Sigmoid colon (tissue), 7 donors: Measurements from ENCODE around the gene ANO2. TPM values are rescaled to one million over a fixed set of nuclear protein-coding genes. Genes with fewer than 3 reads are reported as not detected.

Experiments
- DNase-seq: peaks from one replicate; pipeline ENCODE4 v3.0.0-alpha.2; 2019
- H3K27ac ChIP-seq, 4 donors: fragments of 200-600 bp; sonication (generic); one replicate each; pipeline ENCODE4 v1.5.1; 2016 to 2019; ENCODE audit warnings: mild to moderate bottlenecking in 1 of 4
- H3K27me3 ChIP-seq, 3 donors: fragments of 200-600 bp; sonication (generic); one replicate each; pipeline ENCODE4 v1.5.1; 2019; ENCODE audit warnings: mild to moderate bottlenecking in 1 of 3
- H3K36me3 ChIP-seq, 4 donors: fragments of 200-600 bp; sonication (generic); one replicate each; pipeline ENCODE4 v1.5.1; 2016 to 2019
- H3K4me1 ChIP-seq, 4 donors: fragments of 200-600 bp; sonication (generic); one replicate each; pipeline ENCODE4 v1.5.1; 2017 to 2019
- H3K4me3 ChIP-seq, 4 donors: fragments of 200-600 bp; sonication (generic); one replicate each; pipeline ENCODE4 v1.5.1; 2017 to 2019; ENCODE audit warnings: mild to moderate bottlenecking in 2 of 4, moderate library complexity in 1 of 4
- H3K9me3 ChIP-seq, 4 donors: fragments of 200-600 bp in 3 of 4; sonication (generic) in 3 of 4; one replicate each; pipeline versions ENCODE4 v1.5.1 to v1.6.1; 2013 to 2019
- CTCF ChIP-seq, 4 experiments: fragments of 450-650 bp in 3 of 4; fragments of 200-600 bp in 1 of 4; IDR thresholded peaks; one replicate each; pipeline ENCODE4 v1.5.1; 2016 to 2019; ENCODE audit warnings: antibody characterized with exemption in 4 of 4, mild to moderate bottlenecking in 3 of 4, moderate library complexity in 2 of 4
- EP300 ChIP-seq, 4 donors: sonication (generic); formaldehyde crosslinking; IDR thresholded peaks; one replicate each; pipeline ENCODE4 v1.6.1; 2017; ENCODE audit warnings: antibody characterized with exemption in 4 of 4
- POLR2A ChIP-seq, 2 donors: fragments of 450-650 bp; IDR thresholded peaks; one replicate each; pipeline ENCODE4 v1.6.1; 2016; ENCODE audit warnings: antibody characterized with exemption in 2 of 2, mild to moderate bottlenecking in 2 of 2, moderate library complexity in 2 of 2
- POLR2AphosphoS5 ChIP-seq, 4 donors: sonication (generic); formaldehyde crosslinking; IDR thresholded peaks; one replicate each; pipeline ENCODE4 v1.6.1; 2017; ENCODE audit warnings: antibody characterized with exemption in 4 of 4
- whole genome bisulfite sequencing, 2 donors: extraction: QIAGEN DNeasy Blood & Tissue Kit; methylation state at CpG; one replicate each; pipeline ENCODE4 v1.1.7; 2013; 5-methylcytosine and 5-hydroxymethylcytosine counted together
- intact Hi-C: fragments of 100-400 bp; cut with DNase I; formaldehyde crosslinking; loops from one replicate; pipeline ENCODE4 v1.15.1; 2023
- polyA plus RNA-seq, 3 donors: library from polyadenylated mRNA; stranded (reverse); fragments of 200-250 nt; gene quantifications; one replicate each; pipeline ENCODE4 v1.2.3, GENCODE V29; 2013
- total RNA-seq, 4 donors: library from RNA; depleted of rRNA; stranded (reverse); fragments of >200 nt; gene quantifications; one replicate each; pipeline ENCODE4 v1.1.0, GENCODE V29; 2016
- donor health status: healthy with polysubstance abuse.
- donor health status: Bipolar disorder and iron deficiency.
- donor health status: healthy.

ANO2 gene
- total and polyA plus RNA-seq, 7 donors, result 0.46 to 4.3 (median 1.8) TPM; not detected in 1

GRCh38 chr12:5923751-5924150 lies 21.3 kb downstream of the ANO2 start:
- Histone ChIP-seq H3K27me3 (no peaks in the 10 kb centered on the region), H3K9me3 (no peaks in the 10 kb centered on the region), H3K36me3 (no peaks in the 10 kb centered on the region), H3K4me3 (no peak overlapping the region), H3K4me1 (no peaks in the 10 kb centered on the region), H3K27ac (no peak overlapping the region)
- 55 to 74% methylated on average over 5 of the region's 5 CpGs for WGBS, 2 donors
- intact Hi-C loops, result no loop called here
- peak; percentile 8 for DNase-seq
- no peak for TF ChIP-seq EP300 (IDR thresholded peaks at IDR 0.05)
- TF ChIP-seq POLR2AphosphoS5 (IDR thresholded peaks at IDR 0.05), result no peak
- TF ChIP-seq CTCF (IDR thresholded peaks at IDR 0.05), result no peak
- TF ChIP-seq POLR2A (IDR thresholded peaks at IDR 0.05), result no peak

- no peaks in the 10 kb centered on the region for H3K9me3 ChIP-seq
- H3K4me3 ChIP-seq, result no peak overlapping the region
- H3K27ac ChIP-seq, result no peak overlapping the region
- 61 to 69% methylated on average over 14 of the region's 14 CpGs for WGBS, 2 donors
- intact Hi-C loops, result no loop called here
- H3K4me1 ChIP-seq, result no peaks in the 10 kb centered on the region
- H3K27me3 ChIP-seq, result no peaks in the 10 kb centered on the region
- TF ChIP-seq POLR2A (IDR thresholded peaks at IDR 0.05), result no peak
- TF ChIP-seq CTCF (IDR thresholded peaks at IDR 0.05), result no peak
- TF ChIP-seq EP300 (IDR thresholded peaks at IDR 0.05), result no peak
- no peak for TF ChIP-seq POLR2AphosphoS5 (IDR thresholded peaks at IDR 0.05)
- no peaks in the 10 kb centered on the region for H3K36me3 ChIP-seq
- DNase-seq, result peak; percentile 24
Measured at GRCh38 chr12:5923043-5923605, 21.9 kb downstream of the ANO2 start.

DNA sequence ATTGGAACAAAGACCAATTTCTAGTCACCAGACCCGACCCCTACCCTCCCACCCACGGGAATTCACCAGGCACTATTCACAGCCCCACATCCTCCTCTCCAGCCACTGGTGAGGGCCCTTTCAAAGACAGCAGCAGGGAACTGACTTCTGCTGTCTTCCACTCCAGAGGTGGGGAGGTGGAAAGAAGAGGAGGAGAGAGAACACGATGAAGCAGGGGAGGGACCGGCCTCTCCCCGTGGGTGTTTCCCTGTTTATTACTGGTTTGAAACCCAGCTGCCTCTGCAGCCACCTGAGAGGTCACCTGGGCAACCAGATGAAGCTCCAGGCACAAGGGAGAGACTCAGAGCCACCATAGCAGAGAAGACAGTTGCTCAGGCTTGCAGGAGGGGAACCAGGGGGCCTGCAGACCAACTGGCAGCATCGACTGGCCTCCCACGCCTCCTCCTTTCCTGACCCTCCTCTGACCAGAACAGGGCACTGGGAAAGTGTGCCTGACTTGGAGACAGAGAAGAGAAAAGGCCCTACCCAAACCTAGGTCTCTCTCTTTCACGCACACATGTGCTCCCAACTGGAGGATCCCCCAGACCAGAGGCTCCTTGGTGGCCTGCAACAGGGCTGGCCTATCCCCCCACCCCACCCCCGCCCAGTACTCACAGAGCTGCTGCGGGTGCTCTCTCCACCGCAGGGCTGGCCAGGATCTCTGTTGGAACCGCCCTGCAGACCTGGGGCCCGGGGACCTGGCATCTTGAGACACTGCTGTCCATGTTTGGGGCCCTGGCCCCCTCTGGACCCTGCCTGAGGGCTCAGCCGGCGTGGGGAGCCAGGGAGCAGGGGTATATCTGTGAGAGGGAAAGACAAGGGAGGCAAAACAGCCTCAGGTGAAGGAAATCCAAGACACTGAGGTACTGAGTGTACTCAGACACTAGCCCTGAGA lies 22.8 kb downstream of the ANO2 start:
- WGBS, 2 donors, result 63 to 76% methylated on average over 15 of the region's 15 CpGs
- Histone ChIP-seq H3K9me3 (no peaks in the 10 kb centered on the region), H3K27me3 (no peaks in the 10 kb centered on the region), H3K27ac (no peak overlapping the region), H3K4me3 (no peak overlapping the region), H3K36me3 (no peaks in the 10 kb centered on the region), H3K4me1 (no peaks in the 10 kb centered on the region)
- TF ChIP-seq POLR2AphosphoS5 (IDR thresholded peaks at IDR 0.05), result no peak
- TF ChIP-seq EP300 (IDR thresholded peaks at IDR 0.05), result no peak
- TF ChIP-seq CTCF (IDR thresholded peaks at IDR 0.05), result no peak
- TF ChIP-seq POLR2A (IDR thresholded peaks at IDR 0.05), result no peak
- intact Hi-C loops, result no loop called here
- peak; percentile 37 for DNase-seq

- no peaks in the 10 kb centered on the region for H3K4me1 ChIP-seq
- DNase-seq, result peak; percentile 49
- 93 to 94% methylated on average over 25 of the region's 25 CpGs for WGBS, 2 donors
- no peaks in the 10 kb centered on the region for H3K9me3 ChIP-seq
- no peaks in the 10 kb centered on the region for H3K36me3 ChIP-seq
- no peak overlapping the region for H3K27ac ChIP-seq
- H3K27me3 ChIP-seq, result no peaks in the 10 kb centered on the region
- H3K4me3 ChIP-seq, result no peak overlapping the region
- TF ChIP-seq POLR2A (IDR thresholded peaks at IDR 0.05), result no peak
- intact Hi-C loops, result no loop called here
Measured at GRCh38 chr12:5921027-5921909, 23.8 kb downstream of the ANO2 start.
